ENCODE data around the gene NAE1. TPM values are rescaled to one million over a fixed set of nuclear protein-coding genes. Genes with fewer than 3 reads are reported as not detected.

Gene NAE1
- total and polyA plus RNA-seq, 2 donors (not counting 1 experiment from before 2014, with no cell fraction given), result 47.4 to 59.7 TPM

DNA sequence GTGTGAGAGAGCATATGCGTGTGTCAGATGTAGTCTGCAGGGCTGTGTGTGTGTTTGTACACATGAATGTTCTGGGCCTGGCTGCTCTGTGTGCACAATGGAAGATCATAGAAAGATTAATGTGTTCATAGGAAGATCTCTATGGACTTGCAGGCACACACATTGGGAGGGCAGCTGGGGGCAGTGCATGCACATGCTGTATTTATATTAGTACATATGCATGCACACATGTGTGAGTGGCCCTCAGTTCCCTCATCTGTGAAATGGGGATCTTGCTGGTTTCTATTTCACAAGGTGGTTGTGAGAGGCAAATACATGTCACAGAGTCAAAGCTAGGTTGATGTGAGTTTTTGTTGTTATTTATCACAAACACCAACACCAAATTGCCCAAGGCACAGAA is 15.5 kb upstream of the NAE1 start:
- Histone ChIP-seq H3K79me2 (ENCODE audit: control insufficient read depth, insufficient read depth, low read length) (no peaks in the 10 kb centered on the region), H4K20me1 (ENCODE audit: control insufficient read depth, extremely low read depth, insufficient read depth, low read length) (no peaks in the 10 kb centered on the region), H3K36me3 (ENCODE audit: control insufficient read depth, insufficient read depth, low read length) (no peaks in the 10 kb centered on the region), H3K27me3 (ENCODE audit: control insufficient read depth, insufficient read depth, low read length) (peaks cover 45% of the 10 kb centered on the region), H2AFZ (ENCODE audit: low read length) (no peak overlapping the region), H3K27ac (ENCODE audit: insufficient read depth, low read length) (no peak overlapping the region), H3K4me2 (ENCODE audit: extremely low read depth, insufficient read depth, low read length) (no peak overlapping the region), H3K4me1 (ENCODE audit: control insufficient read depth, extremely low read depth, insufficient read depth, low read length) (no peaks in the 10 kb centered on the region), H3K9ac (ENCODE audit: insufficient read depth, low read length) (no peak overlapping the region), H3K9me3 (ENCODE audit: control insufficient read depth, insufficient read depth, low read depth, low read length) (no peaks in the 10 kb centered on the region), H3K4me3 (replicated peaks in 1 of 4; ENCODE audit: control extremely low read depth in 1 of 4, insufficient read depth in 1 of 4, low read depth in 3 of 4, low read length in 4 of 4) (no peak overlapping the region)
- DNase-seq (ENCODE audit: low read depth in 2 of 2), result no peak
- TF ChIP-seq, protein P1, sequence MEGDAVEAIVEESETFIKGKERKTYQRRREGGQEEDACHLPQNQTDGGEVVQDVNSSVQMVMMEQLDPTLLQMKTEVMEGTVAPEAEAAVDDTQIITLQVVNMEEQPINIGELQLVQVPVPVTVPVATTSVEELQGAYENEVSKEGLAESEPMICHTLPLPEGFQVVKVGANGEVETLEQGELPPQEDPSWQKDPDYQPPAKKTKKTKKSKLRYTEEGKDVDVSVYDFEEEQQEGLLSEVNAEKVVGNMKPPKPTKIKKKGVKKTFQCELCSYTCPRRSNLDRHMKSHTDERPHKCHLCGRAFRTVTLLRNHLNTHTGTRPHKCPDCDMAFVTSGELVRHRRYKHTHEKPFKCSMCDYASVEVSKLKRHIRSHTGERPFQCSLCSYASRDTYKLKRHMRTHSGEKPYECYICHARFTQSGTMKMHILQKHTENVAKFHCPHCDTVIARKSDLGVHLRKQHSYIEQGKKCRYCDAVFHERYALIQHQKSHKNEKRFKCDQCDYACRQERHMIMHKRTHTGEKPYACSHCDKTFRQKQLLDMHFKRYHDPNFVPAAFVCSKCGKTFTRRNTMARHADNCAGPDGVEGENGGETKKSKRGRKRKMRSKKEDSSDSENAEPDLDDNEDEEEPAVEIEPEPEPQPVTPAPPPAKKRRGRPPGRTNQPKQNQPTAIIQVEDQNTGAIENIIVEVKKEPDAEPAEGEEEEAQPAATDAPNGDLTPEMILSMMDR (conservative IDR thresholded peaks at IDR 0.05 in 1 of 2, IDR thresholded peaks at IDR 0.05 in 1 of 2; ENCODE audit: low read depth in 1 of 2, low read length in 2 of 2), result no peak
- TF ChIP-seq EZH2 (IDR thresholded peaks at IDR 0.05; ENCODE audit: low read length, missing control alignments), result no peak

DNA sequence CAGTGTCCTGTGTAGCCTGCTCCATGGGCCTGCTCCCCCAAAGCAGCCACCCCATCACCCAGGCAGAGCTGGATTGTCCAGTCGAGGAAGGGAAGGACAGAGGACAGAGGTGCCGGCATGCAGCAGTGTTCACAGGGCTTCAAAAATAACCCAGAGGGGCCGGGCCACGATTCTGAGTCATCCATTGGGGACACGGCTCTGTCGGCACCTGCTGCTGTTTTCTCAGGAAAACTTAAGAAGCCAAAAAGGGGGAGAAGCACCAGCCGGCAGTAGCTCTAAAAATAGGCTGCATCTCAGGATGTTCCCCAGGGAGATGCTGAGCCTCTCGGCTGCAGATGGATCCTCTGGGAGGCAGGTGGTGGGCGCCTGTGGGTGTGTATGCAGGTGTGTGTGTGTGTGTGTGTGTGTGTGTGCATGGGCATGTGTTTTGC is 15.0 kb upstream of the NAE1 start:
- peaks cover 50% of the 10 kb centered on the region for H3K27me3 ChIP-seq (ENCODE audit: control insufficient read depth, insufficient read depth, low read length)
- no peak overlapping the region for H3K4me3 ChIP-seq (replicated peaks in 1 of 4; ENCODE audit: control extremely low read depth in 1 of 4, insufficient read depth in 1 of 4, low read depth in 3 of 4, low read length in 4 of 4)

DNA sequence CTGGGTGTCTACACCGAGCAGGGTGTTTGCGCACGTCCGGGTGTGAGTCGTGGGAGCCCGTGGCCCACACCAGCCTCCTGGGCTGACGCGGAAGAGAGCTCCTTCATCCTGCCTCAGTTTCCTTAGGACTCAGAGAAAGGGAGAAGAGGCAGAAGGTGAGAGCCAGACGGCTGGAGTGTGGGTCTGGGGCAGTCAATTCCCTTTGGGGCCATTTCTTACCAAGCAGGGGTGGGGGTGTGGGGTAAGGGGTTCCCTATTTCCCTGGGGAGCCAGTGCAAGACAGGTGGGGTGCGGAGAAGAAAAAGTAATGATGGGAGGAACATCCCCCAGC is 14.3 kb upstream of the NAE1 start:
- H3K27ac ChIP-seq (ENCODE audit: insufficient read depth, low read length), result no peak overlapping the region
- peaks cover 51% of the 10 kb centered on the region for H3K27me3 ChIP-seq (ENCODE audit: control insufficient read depth, insufficient read depth, low read length)
- no peaks in the 10 kb centered on the region for H3K36me3 ChIP-seq (ENCODE audit: control insufficient read depth, insufficient read depth, low read length)
- DNase-seq (ENCODE audit: low read depth in 2 of 2), result no peak
- peak overlapping the region in 2 of 4 experiments; percentile 17 to 49 for H3K4me3 ChIP-seq (replicated peaks in 1 of 4; ENCODE audit: control extremely low read depth in 1 of 4, insufficient read depth in 1 of 4, low read depth in 3 of 4, low read length in 4 of 4)
- H3K9me3 ChIP-seq (ENCODE audit: control insufficient read depth, insufficient read depth, low read depth, low read length), result no peaks in the 10 kb centered on the region
- H3K4me2 ChIP-seq (ENCODE audit: extremely low read depth, insufficient read depth, low read length), result peak overlapping the region; percentile 58
- TF ChIP-seq EZH2 (IDR thresholded peaks at IDR 0.05; ENCODE audit: low read length, missing control alignments), result no peak
- TF ChIP-seq, protein P1 (conservative IDR thresholded peaks at IDR 0.05 in 1 of 2, IDR thresholded peaks at IDR 0.05 in 1 of 2; ENCODE audit: low read depth in 1 of 2, low read length in 2 of 2), result no peak
- H3K9ac ChIP-seq (ENCODE audit: insufficient read depth, low read length), result no peak overlapping the region
- no peaks in the 10 kb centered on the region for H3K79me2 ChIP-seq (ENCODE audit: control insufficient read depth, insufficient read depth, low read length)
- no peak overlapping the region for H2AFZ ChIP-seq (ENCODE audit: low read length)
- no peaks in the 10 kb centered on the region for H4K20me1 ChIP-seq (ENCODE audit: control insufficient read depth, extremely low read depth, insufficient read depth, low read length)
- H3K4me1 ChIP-seq (ENCODE audit: control insufficient read depth, extremely low read depth, insufficient read depth, low read length), result no peaks in the 10 kb centered on the region

More for the DNA sequence above, 15.0 kb upstream of the NAE1 start:
- Histone ChIP-seq H3K79me2 (ENCODE audit: control insufficient read depth, insufficient read depth, low read length) (no peaks in the 10 kb centered on the region), H3K4me1 (ENCODE audit: control insufficient read depth, extremely low read depth, insufficient read depth, low read length) (no peaks in the 10 kb centered on the region), H3K27ac (ENCODE audit: insufficient read depth, low read length) (no peak overlapping the region), H3K9ac (ENCODE audit: insufficient read depth, low read length) (no peak overlapping the region), H4K20me1 (ENCODE audit: control insufficient read depth, extremely low read depth, insufficient read depth, low read length) (no peaks in the 10 kb centered on the region), H3K9me3 (ENCODE audit: control insufficient read depth, insufficient read depth, low read depth, low read length) (no peaks in the 10 kb centered on the region), H2AFZ (ENCODE audit: low read length) (no peak overlapping the region), H3K36me3 (ENCODE audit: control insufficient read depth, insufficient read depth, low read length) (no peaks in the 10 kb centered on the region), H3K4me2 (ENCODE audit: extremely low read depth, insufficient read depth, low read length) (no peak overlapping the region)
- TF ChIP-seq, protein P1 (conservative IDR thresholded peaks at IDR 0.05 in 1 of 2, IDR thresholded peaks at IDR 0.05 in 1 of 2; ENCODE audit: low read depth in 1 of 2, low read length in 2 of 2), result no peak
- DNase-seq (ENCODE audit: low read depth in 2 of 2), result no peak
